Muscle of leg (tissue), 11 donors: Measurements from ENCODE around the gene MADCAM1. TPM values are rescaled to one million over a fixed set of nuclear protein-coding genes. Genes with fewer than 3 reads are reported as not detected.
"Not testable (repeated sequence)": the region's sequence is repeated elsewhere in the genome, so short reads cannot be mapped to it uniquely, and the experiment has no call there.

Experiments used
- DNase-seq: peaks from one replicate; pipeline ENCODE4 v3.0.0; 2013
- H3K27ac ChIP-seq: one replicate; pipeline ENCODE4 v1.5.1; 2013; ENCODE audit warnings: mild to moderate bottlenecking, low read length, control low read depth
- H3K27me3 ChIP-seq: one replicate; pipeline ENCODE4 v1.6.1; 2013; ENCODE audit warnings: low read length; ENCODE audit not compliant: control insufficient read depth, insufficient read depth
- H3K36me3 ChIP-seq: one replicate; pipeline ENCODE4 v1.6.1; 2013; ENCODE audit warnings: low read length; ENCODE audit not compliant: control insufficient read depth, insufficient read depth
- H3K4me1 ChIP-seq: one replicate; pipeline ENCODE4 v1.6.1; 2013; ENCODE audit warnings: low read length; ENCODE audit not compliant: control insufficient read depth, insufficient read depth
- H3K4me3 ChIP-seq: one replicate; pipeline ENCODE4 v1.5.1; 2013; ENCODE audit warnings: low read length, control low read depth
- H3K9me3 ChIP-seq: replicated peaks from 2 replicates; pipeline ENCODE4 v1.6.1; 2013; ENCODE audit warnings: low read depth, low read length; ENCODE audit not compliant: control insufficient read depth
- WGBS: methylation state at CpG from one replicate; pipeline ENCODE4 v1.1.5; 2013; ENCODE audit warnings: missing lambda C conversion rate; ENCODE audit not compliant: insufficient coverage; 5-methylcytosine and 5-hydroxymethylcytosine counted together
- polyA plus RNA-seq, 8 donors: library from polyadenylated mRNA; unstranded; fragments of 120-200 nt; gene quantifications; one replicate each; pipeline versions ENCODE4 v1.2.1 to v1.2.3, GENCODE V29; 2013; ENCODE audit warnings: inconsistent platforms in 1 of 8, low replicate concordance in 1 of 8; ENCODE audit not compliant: insufficient read length in 8 of 8, insufficient read depth in 1 of 8
- total RNA-seq: library from RNA; stranded (reverse); fragments of 120-200 nt; gene quantifications from one replicate; pipeline ENCODE4 v1.2.4, GENCODE V29; 2013

The MADCAM1 gene
- total and polyA plus RNA-seq, 9 donors = 4.0 to 15.7 (median 10.3) TPM

DNA sequence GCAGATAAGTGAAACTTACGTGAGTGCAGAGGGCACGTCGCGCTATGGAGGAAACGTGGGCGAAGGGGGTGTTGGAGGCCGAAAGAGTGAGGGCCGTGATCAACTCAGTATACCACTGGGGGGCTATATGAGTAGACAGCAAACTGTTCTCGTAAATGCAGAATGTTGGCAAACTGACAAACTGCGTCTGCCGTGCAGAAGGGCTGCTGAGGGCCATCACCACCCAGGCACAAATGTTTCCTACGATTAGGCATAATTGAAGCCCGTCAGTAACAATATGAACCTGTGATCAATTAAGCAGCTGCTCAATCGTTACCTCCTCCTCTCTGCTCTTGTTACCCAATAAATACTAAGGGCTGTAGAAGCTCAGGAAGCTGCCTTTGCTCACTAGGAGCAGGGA lies 17.3 kb upstream of the MADCAM1 start:
- 27% methylated on average over 13 of the region's 14 CpGs for WGBS
- no peaks in the 10 kb centered on the region for H3K9me3 ChIP-seq
- H3K4me1 ChIP-seq = peaks cover 18% of the 10 kb centered on the region
- H3K27me3 ChIP-seq = peaks cover 8% of the 10 kb centered on the region
- no peak overlapping the region for H3K27ac ChIP-seq
- H3K36me3 ChIP-seq = no peaks in the 10 kb centered on the region
- no peak overlapping the region for H3K4me3 ChIP-seq
- DNase-seq = no peak

DNA sequence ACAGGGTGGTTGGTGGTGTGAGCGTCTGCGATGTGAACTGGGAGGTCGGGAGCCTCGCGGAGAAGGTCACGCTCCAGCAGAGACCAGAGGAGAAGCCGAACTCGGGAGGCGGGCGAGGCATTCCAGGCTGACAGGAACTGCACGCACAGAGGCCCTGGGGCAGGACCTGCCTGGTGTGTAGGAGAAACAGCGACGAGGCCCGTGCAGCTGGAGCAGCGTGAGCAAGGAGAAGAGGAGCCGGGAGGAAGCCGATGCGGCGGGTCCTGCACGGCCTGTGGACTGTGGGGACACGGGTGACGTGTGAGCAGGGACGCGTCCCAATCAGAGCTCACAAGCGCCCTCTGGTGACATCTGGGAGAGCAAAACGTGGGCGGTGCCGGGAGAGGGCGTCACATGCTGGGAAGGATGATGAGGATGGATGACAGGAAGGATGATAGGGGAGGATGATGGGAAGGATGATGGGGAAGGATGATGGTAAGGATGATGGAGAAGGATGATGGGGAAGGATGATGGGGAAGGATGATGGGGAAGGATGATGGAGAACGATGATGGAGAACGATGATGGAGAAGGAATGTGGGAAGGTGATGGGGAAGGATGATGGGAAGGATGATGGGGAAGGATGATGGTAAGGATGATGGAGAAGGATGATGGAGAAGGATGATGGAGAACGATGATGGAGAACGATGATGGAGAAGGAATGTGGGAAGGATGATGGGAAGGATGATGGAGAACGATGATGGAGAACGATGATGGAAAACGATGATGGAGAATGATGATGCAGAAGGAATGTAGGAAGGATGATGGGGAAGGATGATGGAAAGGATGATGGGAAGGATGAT lies 16.1 kb upstream of the MADCAM1 start:
- Histone ChIP-seq H3K27me3 (peaks cover 15% of the 10 kb centered on the region), H3K4me3 (peak overlapping the region; percentile 5), H3K27ac (peak overlapping the region; percentile 45), H3K9me3 (no peaks in the 10 kb centered on the region), H3K36me3 (no peaks in the 10 kb centered on the region), H3K4me1 (peaks cover 12% of the 10 kb centered on the region)
- peak; percentile 90 for DNase-seq
- WGBS = 23% methylated on average over 36 of the region's 36 CpGs

DNA sequence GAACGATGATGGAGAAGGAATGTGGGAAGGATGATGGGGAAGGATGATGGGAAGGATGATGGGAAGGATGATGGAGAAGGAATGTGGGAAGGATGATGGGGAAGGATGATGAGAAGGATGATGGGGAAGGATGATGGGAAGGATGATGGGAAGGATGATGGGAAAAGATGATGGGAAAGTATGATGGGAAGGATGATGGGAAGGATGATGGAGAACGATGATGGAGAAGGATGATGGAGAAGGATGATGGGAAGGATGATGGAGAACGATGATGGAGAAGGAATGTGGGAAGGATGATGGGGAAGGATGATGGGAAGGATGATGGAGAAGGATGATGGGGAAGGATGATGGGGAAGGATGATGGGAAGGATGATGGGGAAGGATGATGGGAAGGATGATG lies 15.2 kb upstream of the MADCAM1 start:
- not testable (repeated sequence) for H3K9me3 ChIP-seq, H3K27ac ChIP-seq, H3K4me3 ChIP-seq, H3K36me3 ChIP-seq, DNase-seq
- Histone ChIP-seq H3K4me1 (peaks cover 21% of the 10 kb centered on the region), H3K27me3 (peaks cover 24% of the 10 kb centered on the region)
- 96% methylated on average over 3 of the region's 3 CpGs for WGBS

DNA sequence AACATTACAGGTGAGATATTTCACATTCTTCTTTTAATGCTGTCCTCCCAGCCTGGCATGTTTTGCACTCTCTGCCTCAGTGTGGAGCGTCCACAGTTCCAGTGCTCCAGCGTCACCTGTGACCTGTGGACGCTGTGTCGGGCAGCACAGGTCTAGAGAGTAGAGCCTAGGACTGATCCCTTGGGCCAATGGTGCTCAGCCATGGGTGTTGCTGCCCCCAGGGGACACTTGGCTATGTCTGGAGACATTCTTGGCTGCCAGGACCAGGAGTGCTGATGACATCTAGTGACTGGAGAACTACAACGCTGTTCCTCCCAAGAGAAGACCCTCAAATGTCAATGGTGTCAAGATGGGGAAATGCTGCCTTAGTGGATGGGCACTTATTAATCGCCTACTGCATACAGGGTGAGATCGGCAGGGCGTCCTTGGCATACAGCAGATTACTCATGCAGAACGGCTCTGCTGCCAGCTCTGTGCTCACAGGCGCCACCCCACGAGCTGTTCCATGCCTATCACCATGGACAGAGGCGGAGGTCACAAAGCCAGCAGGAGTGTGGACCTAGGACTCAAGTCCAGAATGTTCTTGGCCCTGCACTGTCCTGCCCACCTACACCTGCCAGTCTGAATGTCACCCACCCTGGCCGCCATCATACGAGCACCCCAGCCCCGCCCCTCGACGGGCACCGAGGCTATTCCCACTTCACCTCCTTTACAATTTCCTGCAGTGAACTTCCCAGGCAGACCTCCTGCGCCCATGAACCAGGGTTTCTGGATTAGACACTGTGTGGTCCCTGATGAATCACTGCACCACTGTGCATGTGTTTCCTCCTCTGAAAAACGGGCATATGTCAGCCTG lies 13.9 kb upstream of the MADCAM1 start:
- WGBS = 60% methylated on average over 20 of the region's 20 CpGs
- DNase-seq = peak; percentile 8
- no peak overlapping the region for H3K27ac ChIP-seq
- peaks cover 25% of the 10 kb centered on the region for H3K27me3 ChIP-seq
- peaks cover 21% of the 10 kb centered on the region for H3K4me1 ChIP-seq
- no peaks in the 10 kb centered on the region for H3K36me3 ChIP-seq
- H3K9me3 ChIP-seq = no peaks in the 10 kb centered on the region
- H3K4me3 ChIP-seq = no peak overlapping the region

DNA sequence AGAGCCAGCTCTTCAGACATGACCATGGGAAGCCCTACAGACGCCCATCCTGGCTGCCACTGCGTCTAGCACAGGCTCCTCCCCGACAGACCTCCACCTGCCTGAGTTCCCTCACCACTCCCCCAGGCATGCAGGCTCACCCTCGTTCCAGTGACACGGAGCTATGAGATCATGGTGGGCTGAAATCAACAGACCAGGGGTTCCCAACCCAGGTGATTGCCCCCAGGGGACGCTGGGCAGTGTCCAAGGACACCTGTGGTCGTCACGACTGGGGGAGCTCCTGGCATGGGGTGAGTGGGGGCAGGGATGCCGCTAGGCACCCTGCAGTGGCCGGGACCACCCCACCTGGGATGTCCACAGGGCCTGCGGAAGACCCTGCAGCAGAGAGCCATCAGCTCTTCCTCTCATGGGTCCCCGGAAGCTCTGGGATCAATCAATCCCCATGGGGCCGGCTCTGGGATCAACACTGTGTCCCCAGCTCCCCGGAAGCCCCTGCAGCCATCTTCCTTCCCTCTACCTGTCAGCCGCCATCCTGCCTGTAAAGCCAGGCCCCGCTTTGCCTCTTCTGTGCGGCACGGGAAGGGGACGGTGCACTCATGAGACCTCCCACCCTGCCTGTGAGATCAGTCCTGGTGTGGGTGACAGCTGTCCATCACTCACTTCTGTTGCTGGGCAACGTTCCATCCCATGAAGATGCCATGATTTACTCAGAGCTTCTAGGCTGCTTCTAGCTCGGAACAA lies 12.8 kb upstream of the MADCAM1 start:
- WGBS = 48% methylated on average over 19 of the region's 21 CpGs
- DNase-seq = peak; percentile 6
- no peak overlapping the region for H3K4me3 ChIP-seq
- peaks cover 20% of the 10 kb centered on the region for H3K4me1 ChIP-seq
- H3K27me3 ChIP-seq = peaks cover 25% of the 10 kb centered on the region
- no peak overlapping the region for H3K27ac ChIP-seq
- no peaks in the 10 kb centered on the region for H3K36me3 ChIP-seq
- H3K9me3 ChIP-seq = no peaks in the 10 kb centered on the region

DNA sequence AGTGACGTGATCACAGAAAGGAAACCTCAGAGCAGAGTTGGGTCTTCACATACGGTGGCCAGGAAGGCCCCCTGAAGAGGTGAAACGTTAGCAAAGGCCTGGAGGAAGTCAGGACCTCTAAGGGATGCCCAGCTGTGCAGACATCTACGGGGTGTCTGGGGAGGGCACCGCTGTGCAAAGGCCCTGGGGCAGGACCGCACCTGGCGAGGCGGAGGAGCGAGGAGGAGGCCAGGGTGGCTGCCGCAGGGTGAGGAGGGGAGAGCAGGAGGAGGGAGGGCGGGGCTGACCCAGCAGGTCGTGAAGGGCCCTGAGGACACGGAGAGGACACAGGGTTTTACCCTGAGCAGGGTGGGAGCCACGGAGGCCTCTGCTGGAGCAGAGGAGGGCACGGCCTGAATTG lies 11.8 kb upstream of the MADCAM1 start:
- Histone ChIP-seq H3K36me3 (no peaks in the 10 kb centered on the region), H3K4me3 (no peak overlapping the region), H3K4me1 (peaks cover 21% of the 10 kb centered on the region), H3K9me3 (no peaks in the 10 kb centered on the region), H3K27ac (no peak overlapping the region), H3K27me3 (peaks cover 25% of the 10 kb centered on the region)
- DNase-seq = no peak
- WGBS = 65% methylated on average over 15 of the region's 15 CpGs

DNA sequence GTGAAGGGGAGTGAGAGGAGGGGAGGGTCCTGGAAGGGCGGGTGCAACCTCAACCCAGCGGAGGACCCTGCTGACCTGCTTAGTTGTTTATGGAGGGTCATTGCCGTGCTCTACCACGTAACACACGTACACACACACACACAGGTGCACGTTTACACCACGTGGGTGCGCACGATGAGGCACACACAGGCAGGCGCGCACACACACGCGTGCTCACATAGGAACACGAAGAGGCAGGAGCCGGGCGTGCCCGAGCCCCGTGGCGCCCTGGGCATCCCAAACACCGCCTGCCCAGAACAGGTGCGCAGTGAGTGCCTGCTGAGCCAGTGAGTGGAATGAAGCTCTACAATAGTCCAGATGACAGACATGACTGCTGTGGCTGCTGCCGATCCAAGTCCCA lies 11.2 kb upstream of the MADCAM1 start:
- H3K36me3 ChIP-seq = no peaks in the 10 kb centered on the region
- H3K27ac ChIP-seq = no peak overlapping the region
- peaks cover 21% of the 10 kb centered on the region for H3K4me1 ChIP-seq
- H3K27me3 ChIP-seq = peaks cover 23% of the 10 kb centered on the region
- H3K4me3 ChIP-seq = no peak overlapping the region
- no peaks in the 10 kb centered on the region for H3K9me3 ChIP-seq
- DNase-seq = peak; percentile 15
- 66% methylated on average over 17 of the region's 22 CpGs for WGBS

DNA sequence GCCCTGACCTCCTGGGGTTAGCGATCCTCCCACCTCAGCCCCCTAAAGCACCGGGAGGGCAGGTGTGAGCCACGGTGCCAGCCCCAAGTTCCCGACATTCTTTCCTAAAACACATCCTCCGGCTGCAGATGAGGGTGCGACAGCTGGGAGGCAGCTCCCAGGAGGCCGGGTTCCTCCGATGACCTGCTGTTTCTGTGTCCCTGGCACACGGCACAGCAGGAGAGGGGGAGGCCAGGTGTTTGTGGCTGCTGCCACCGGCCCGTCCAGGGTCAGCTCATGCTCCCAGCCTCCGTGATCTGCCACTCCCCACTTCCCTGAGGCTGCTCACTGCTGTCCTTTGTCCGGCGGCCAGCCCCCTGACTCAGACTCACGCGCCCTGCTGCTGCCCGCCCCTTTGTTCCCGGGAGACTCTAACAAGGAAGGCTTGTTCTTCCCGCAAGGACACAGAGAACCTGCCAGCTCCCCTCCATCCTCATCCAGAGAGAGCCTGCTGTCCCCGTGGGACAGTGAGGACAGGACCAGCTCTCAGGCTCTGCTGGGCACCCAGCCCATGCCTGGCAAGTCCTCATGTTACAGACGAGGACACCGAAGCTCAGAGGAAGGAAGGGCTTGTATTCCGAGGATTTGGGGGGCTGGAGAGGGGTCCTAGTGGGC lies 10.6 kb upstream of the MADCAM1 start:
- H3K36me3 ChIP-seq = no peaks in the 10 kb centered on the region
- H3K27ac ChIP-seq = no peak overlapping the region
- no peak overlapping the region for H3K4me3 ChIP-seq
- peaks cover 22% of the 10 kb centered on the region for H3K27me3 ChIP-seq
- no peaks in the 10 kb centered on the region for H3K9me3 ChIP-seq
- WGBS = 7% methylated on average over 12 of the region's 23 CpGs
- H3K4me1 ChIP-seq = peaks cover 20% of the 10 kb centered on the region
- peak; percentile 56 for DNase-seq

DNA sequence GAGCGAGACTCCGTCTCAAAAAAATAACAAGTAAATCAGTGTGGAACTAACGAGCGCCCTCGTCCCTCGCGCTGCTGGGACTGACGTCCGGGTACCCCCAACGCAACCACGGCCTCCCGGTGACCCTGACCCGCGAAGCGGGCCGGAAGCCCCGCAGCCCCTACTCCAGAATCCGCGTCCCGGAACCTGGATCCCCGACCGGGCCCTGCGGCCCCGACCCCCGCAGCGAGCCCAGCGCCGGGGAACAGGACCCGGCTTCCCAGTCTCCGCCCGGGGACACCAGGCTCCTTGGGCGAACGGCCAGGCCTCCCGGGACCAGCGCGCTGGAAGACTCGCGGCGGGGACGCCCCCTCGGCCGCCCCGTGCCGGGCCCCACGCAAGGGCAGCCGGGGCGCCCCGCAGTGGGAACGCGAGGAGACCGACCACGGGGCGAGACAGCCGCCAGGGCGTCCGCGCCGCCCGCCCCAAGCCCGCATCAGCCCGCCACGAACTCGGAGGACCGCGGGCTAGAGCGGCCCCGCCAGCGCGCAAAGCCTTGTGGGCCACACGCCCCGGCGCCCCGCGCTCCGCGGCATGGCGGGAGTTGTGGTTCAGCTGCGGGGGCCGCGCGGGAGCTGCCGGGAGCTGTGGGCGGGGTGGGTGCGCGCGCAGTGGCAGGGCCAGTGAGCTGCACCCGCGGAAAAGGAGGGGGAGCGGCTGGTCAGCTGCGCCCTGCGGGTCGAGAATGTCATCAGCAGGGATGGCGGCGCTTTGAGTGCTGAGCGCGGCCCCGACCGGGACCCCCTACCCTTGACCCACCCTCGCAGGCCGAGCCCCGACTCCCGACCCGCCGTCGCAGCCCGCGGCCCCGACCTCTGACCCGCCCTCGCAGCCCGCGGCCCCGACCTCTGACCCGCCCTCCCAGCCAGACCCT lies 7.5 kb upstream of the MADCAM1 start:
- peak; percentile 99 for DNase-seq
- peak overlapping the region; percentile 85 for H3K27ac ChIP-seq
- no peaks in the 10 kb centered on the region for H3K9me3 ChIP-seq
- H3K4me1 ChIP-seq = peaks cover 23% of the 10 kb centered on the region
- peak overlapping the region; percentile 87 for H3K4me3 ChIP-seq
- peaks cover 17% of the 10 kb centered on the region for H3K27me3 ChIP-seq
- H3K36me3 ChIP-seq = no peaks in the 10 kb centered on the region
- whole genome bisulfite sequencing = under 1% methylated on average over 108 of the region's 114 CpGs
